Measurements from ENCODE around the gene RBM17. TPM values are rescaled to one million over a fixed set of nuclear protein-coding genes. Genes with fewer than 3 reads are reported as not detected.

RBM17 gene
- total and polyA plus RNA-seq, 10 of the 15 experiments (the other 5 are each of a cell fraction or from before 2014, with no cell fraction given) = 28.4 to 181 (median 83.9) TPM

DNA sequence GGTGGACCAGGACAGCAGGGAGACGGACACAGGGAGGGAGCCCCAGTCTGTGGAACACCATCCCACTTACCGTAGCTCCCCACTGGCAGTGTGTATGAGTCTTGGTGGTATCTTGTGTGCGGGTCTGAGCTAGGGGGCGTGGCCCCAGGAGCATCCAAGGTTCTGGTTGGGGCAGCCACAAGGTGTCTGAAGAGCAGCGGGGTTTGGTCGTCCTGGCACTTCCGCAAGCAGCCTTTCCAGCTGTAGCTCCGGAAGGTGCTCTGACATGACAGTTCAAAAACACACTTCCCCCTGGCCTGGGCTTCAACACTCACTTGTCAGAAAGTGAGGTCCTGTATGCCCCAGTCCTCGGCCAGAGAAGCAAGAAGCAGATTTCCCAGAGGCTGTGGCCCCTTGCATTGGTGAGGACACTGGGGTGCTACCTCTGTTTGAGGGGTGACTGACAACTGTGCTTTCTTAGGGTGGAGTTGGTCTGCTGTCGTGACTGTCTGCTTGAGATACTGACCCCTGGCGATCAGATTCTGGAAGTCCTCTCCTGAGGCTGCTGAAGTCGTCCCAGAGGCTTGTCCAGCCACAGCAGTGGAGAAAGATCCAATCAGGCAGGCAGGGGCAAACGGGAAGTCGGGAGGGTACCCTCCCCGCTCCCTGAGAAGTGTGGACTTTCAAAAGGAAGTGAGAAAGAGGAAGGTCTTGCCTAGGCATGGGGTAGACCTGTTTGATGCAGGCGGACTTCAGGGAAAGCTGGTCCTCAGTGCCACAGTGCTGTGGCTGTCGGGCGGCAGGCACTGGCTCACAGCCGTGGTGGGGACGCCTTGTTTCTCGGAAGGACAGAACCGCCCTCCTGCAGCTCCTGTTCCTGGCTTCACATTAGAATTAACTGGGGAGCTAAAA, 62.5 kb downstream of the RBM17 start (continued):
- TF ChIP-seq, protein P1, sequence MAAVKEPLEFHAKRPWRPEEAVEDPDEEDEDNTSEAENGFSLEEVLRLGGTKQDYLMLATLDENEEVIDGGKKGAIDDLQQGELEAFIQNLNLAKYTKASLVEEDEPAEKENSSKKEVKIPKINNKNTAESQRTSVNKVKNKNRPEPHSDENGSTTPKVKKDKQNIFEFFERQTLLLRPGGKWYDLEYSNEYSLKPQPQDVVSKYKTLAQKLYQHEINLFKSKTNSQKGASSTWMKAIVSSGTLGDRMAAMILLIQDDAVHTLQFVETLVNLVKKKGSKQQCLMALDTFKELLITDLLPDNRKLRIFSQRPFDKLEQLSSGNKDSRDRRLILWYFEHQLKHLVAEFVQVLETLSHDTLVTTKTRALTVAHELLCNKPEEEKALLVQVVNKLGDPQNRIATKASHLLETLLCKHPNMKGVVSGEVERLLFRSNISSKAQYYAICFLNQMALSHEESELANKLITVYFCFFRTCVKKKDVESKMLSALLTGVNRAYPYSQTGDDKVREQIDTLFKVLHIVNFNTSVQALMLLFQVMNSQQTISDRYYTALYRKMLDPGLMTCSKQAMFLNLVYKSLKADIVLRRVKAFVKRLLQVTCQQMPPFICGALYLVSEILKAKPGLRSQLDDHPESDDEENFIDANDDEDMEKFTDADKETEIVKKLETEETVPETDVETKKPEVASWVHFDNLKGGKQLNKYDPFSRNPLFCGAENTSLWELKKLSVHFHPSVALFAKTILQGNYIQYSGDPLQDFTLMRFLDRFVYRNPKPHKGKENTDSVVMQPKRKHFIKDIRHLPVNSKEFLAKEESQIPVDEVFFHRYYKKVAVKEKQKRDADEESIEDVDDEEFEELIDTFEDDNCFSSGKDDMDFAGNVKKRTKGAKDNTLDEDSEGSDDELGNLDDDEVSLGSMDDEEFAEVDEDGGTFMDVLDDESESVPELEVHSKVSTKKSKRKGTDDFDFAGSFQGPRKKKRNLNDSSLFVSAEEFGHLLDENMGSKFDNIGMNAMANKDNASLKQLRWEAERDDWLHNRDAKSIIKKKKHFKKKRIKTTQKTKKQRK (IDR thresholded peaks at IDR 0.05; ENCODE audit: low read depth, low read length) = no peak
- TF ChIP-seq RELA (IDR thresholded peaks at IDR 0.05; ENCODE audit: borderline replicate concordance, partially characterized antibody) (no peak), MEF2A (IDR thresholded peaks at IDR 0.05; ENCODE audit: insufficient read depth, low read depth, low read length) (no peak), STAT3 (IDR thresholded peaks at IDR 0.05; ENCODE audit: low read depth, low read length) (no peak), SREBF1 (IDR thresholded peaks at IDR 0.05; ENCODE audit: low read length) (no peak), MYB (IDR thresholded peaks at IDR 0.05; ENCODE audit: borderline replicate concordance, low read depth, low read length) (no peak), HDGF (IDR thresholded peaks at IDR 0.05) (peak; percentile 15; the same call in 1 of the 2 replicates), DPF2 (IDR thresholded peaks at IDR 0.05) (no peak), BMI1 (IDR thresholded peaks at IDR 0.05; ENCODE audit: borderline replicate concordance) (no peak), KLF5 (IDR thresholded peaks at IDR 0.05; ENCODE audit: partially characterized antibody) (no peak), TAF1 (IDR thresholded peaks at IDR 0.05; ENCODE audit: borderline replicate concordance, low read depth, low read length) (no peak), NR2F1 (conservative IDR thresholded peaks at IDR 0.05) (no peak), ZNF274 (IDR thresholded peaks at IDR 0.05; ENCODE audit: insufficient read depth, insufficient read length) (no peak), ZNF24 (IDR thresholded peaks at IDR 0.05) (no peak), TCF12 (IDR thresholded peaks at IDR 0.05; ENCODE audit: low read depth, low read length) (0 out of 2 replicates have a peak, but pooled peaks have one; percentile 14), SIX5 (IDR thresholded peaks at IDR 0.05; ENCODE audit: low read depth, low read length, severe bottlenecking) (no peak)
- TF ChIP-seq, protein P2, sequence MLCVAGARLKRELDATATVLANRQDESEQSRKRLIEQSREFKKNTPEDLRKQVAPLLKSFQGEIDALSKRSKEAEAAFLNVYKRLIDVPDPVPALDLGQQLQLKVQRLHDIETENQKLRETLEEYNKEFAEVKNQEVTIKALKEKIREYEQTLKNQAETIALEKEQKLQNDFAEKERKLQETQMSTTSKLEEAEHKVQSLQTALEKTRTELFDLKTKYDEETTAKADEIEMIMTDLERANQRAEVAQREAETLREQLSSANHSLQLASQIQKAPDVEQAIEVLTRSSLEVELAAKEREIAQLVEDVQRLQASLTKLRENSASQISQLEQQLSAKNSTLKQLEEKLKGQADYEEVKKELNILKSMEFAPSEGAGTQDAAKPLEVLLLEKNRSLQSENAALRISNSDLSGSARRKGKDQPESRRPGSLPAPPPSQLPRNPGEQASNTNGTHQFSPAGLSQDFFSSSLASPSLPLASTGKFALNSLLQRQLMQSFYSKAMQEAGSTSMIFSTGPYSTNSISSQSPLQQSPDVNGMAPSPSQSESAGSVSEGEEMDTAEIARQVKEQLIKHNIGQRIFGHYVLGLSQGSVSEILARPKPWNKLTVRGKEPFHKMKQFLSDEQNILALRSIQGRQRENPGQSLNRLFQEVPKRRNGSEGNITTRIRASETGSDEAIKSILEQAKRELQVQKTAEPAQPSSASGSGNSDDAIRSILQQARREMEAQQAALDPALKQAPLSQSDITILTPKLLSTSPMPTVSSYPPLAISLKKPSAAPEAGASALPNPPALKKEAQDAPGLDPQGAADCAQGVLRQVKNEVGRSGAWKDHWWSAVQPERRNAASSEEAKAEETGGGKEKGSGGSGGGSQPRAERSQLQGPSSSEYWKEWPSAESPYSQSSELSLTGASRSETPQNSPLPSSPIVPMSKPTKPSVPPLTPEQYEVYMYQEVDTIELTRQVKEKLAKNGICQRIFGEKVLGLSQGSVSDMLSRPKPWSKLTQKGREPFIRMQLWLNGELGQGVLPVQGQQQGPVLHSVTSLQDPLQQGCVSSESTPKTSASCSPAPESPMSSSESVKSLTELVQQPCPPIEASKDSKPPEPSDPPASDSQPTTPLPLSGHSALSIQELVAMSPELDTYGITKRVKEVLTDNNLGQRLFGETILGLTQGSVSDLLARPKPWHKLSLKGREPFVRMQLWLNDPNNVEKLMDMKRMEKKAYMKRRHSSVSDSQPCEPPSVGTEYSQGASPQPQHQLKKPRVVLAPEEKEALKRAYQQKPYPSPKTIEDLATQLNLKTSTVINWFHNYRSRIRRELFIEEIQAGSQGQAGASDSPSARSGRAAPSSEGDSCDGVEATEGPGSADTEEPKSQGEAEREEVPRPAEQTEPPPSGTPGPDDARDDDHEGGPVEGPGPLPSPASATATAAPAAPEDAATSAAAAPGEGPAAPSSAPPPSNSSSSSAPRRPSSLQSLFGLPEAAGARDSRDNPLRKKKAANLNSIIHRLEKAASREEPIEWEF (IDR thresholded peaks at IDR 0.05; ENCODE audit: insufficient replicate concordance, low read depth, low read length) = no peak
- TF ChIP-seq, protein P3, sequence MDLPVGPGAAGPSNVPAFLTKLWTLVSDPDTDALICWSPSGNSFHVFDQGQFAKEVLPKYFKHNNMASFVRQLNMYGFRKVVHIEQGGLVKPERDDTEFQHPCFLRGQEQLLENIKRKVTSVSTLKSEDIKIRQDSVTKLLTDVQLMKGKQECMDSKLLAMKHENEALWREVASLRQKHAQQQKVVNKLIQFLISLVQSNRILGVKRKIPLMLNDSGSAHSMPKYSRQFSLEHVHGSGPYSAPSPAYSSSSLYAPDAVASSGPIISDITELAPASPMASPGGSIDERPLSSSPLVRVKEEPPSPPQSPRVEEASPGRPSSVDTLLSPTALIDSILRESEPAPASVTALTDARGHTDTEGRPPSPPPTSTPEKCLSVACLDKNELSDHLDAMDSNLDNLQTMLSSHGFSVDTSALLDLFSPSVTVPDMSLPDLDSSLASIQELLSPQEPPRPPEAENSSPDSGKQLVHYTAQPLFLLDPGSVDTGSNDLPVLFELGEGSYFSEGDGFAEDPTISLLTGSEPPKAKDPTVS (IDR thresholded peaks at IDR 0.05; ENCODE audit: low read depth, low read length) = no peak
- TF ChIP-seq, protein P4, sequence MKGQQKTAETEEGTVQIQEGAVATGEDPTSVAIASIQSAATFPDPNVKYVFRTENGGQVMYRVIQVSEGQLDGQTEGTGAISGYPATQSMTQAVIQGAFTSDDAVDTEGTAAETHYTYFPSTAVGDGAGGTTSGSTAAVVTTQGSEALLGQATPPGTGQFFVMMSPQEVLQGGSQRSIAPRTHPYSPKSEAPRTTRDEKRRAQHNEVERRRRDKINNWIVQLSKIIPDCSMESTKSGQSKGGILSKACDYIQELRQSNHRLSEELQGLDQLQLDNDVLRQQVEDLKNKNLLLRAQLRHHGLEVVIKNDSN (IDR thresholded peaks at IDR 0.05; ENCODE audit: borderline replicate concordance, extremely low read length, insufficient read depth, low read depth, low read length) = no peak
